Left lung (tissue), 10 donors: ENCODE results near the gene UCP2. TPM values are rescaled to one million over a fixed set of nuclear protein-coding genes. Genes with fewer than 3 reads are reported as not detected.

Source experiments
- ATAC-seq: fragments of 200-7000 bp; cut with Tn5 transposase; one replicate; pipeline ENCODE4 v1.9.1; 2020; ENCODE audit warnings: moderate library complexity
- DNase-seq, 4 donors: peaks; one replicate each; pipeline ENCODE4 v3.0.0-alpha.2; 2013 to 2020
- H3K27ac ChIP-seq, 2 donors: fragments of 200-600 bp; sonication (generic) in 1 of 2; one replicate each; pipeline versions ENCODE4 v1.5.0 to v1.8.0; 2020 to 2021
- H3K27me3 ChIP-seq, 2 donors: fragments of 200-600 bp; sonication (generic) in 1 of 2; one replicate each; pipeline versions ENCODE4 v1.5.0 to v1.8.0; 2020 to 2021
- H3K36me3 ChIP-seq, 2 donors: fragments of 200-600 bp; sonication (generic) in 1 of 2; one replicate each; pipeline versions ENCODE4 v1.5.0 to v1.8.0; 2020 to 2021
- H3K4me1 ChIP-seq, 2 donors: fragments of 200-600 bp; one replicate each; pipeline ENCODE4 v1.8.0; 2021
- H3K4me3 ChIP-seq, 2 donors: fragments of 200-600 bp; sonication (generic) in 1 of 2; one replicate each; pipeline versions ENCODE4 v1.5.0 to v1.8.0; 2020 to 2021; ENCODE audit warnings: mild to moderate bottlenecking in 1 of 2
- H3K9me3 ChIP-seq, 2 donors: fragments of 200-600 bp; sonication (generic) in 1 of 2; one replicate each; pipeline versions ENCODE4 v1.5.0 to v1.8.0; 2020 to 2021
- CTCF ChIP-seq, 2 donors: fragments of 200-600 bp; sonication (generic) in 1 of 2; IDR thresholded peaks; one replicate each; pipeline versions ENCODE4 v1.5.0 to v1.8.0; 2021; ENCODE audit warnings: antibody characterized with exemption in 2 of 2
- intact Hi-C, 2 donors: fragments of 100-400 bp; cut with DNase I; formaldehyde crosslinking; loops; one replicate each; pipeline versions ENCODE4 v1.11.2 to v1.14.2; 2022
- polyA plus RNA-seq, 6 donors: library from polyadenylated mRNA; unstranded; fragments of 120-200 nt; gene quantifications; one replicate each; pipeline ENCODE4 v1.2.1, GENCODE V29; 2013; ENCODE audit not compliant: insufficient read length in 6 of 6
- total RNA-seq, 2 donors: library from RNA; stranded (reverse); fragmentation: NEBNext Ultra II Directional; extraction: Animal tissue kit (Norgen Biotek cat#: 25700); gene quantifications; one replicate each; pipeline ENCODE4 v1.2.1, GENCODE V29; 2021
- donor health status: DM: no; HTN: yes; CAD: no.
- donor health status: DM: no; HTN: no; CAD: no.

The UCP2 gene
- total and polyA plus RNA-seq, 8 donors, result 35.3 to 142 (median 42.6) TPM

GRCh38 chr11:73983741-73984538, 1.3 kb upstream of the UCP2 start:
- Histone ChIP-seq H3K27ac (peak overlapping the region; percentile 88 to 99), H3K36me3 (peaks cover 0 to 17% of the 10 kb centered on the region in 2 donors), H3K9me3 (no peaks in the 10 kb centered on the region), H3K4me1 (peaks cover 9 to 52% of the 10 kb centered on the region in 2 donors), H3K4me3 (peak overlapping the region; percentile 47 to 68), H3K27me3 (no peaks in the 10 kb centered on the region)
- DNase-seq (no peak), ATAC-seq (no peak)
- intact Hi-C loops, result no loop called here
- no peak for TF ChIP-seq CTCF (IDR thresholded peaks at IDR 0.05)

GRCh38 chr11:73982990-73983740, 522 bp upstream of the UCP2 start:
- peak; percentile 91 for ATAC-seq
- intact Hi-C loops, result no loop called here

GRCh38 chr11:73981051-73981805, 1.4 kb downstream of the UCP2 start:
- TF ChIP-seq CTCF (IDR thresholded peaks at IDR 0.05), result no peak
- Histone ChIP-seq H3K4me3 (peak overlapping the region; percentile 47 to 68), H3K4me1 (peaks cover 9 to 78% of the 10 kb centered on the region in 2 donors), H3K36me3 (peaks cover 0 to 44% of the 10 kb centered on the region in 2 donors), H3K27me3 (no peaks in the 10 kb centered on the region), H3K27ac (peak overlapping the region; percentile 88 to 99), H3K9me3 (no peaks in the 10 kb centered on the region)
- DNase-seq, result no peak
- intact Hi-C loops, result no loop called here
- no peak for ATAC-seq

More at GRCh38 chr11:73982990-73983740, 522 bp upstream of the UCP2 start:
- peak overlapping the region; percentile 47 to 68 for H3K4me3 ChIP-seq
- no peak for TF ChIP-seq CTCF (IDR thresholded peaks at IDR 0.05)
- peaks cover 0 to 25% of the 10 kb centered on the region in 2 donors for H3K36me3 ChIP-seq
- H3K4me1 ChIP-seq, result peaks cover 9 to 60% of the 10 kb centered on the region in 2 donors
- peak overlapping the region; percentile 88 to 99 for H3K27ac ChIP-seq
- peak; percentile 84 to 98 (median 94) for DNase-seq
- H3K27me3 ChIP-seq, result no peaks in the 10 kb centered on the region
- no peaks in the 10 kb centered on the region for H3K9me3 ChIP-seq

- peak in 3 of 4 donors; percentile 48 to 76 (median 71) for DNase-seq
- H3K36me3 ChIP-seq, result peaks cover 0 to 54% of the 10 kb centered on the region in 2 donors
- H3K4me1 ChIP-seq, result peaks cover 9 to 79% of the 10 kb centered on the region in 2 donors
- H3K9me3 ChIP-seq, result no peaks in the 10 kb centered on the region
- peak overlapping the region in 1 of 2 donors; percentile 99 for H3K27ac ChIP-seq
- intact Hi-C loops, result no loop called here
- peak overlapping the region in 1 of 2 donors; percentile 68 for H3K4me3 ChIP-seq
- no peaks in the 10 kb centered on the region for H3K27me3 ChIP-seq
- TF ChIP-seq CTCF (IDR thresholded peaks at IDR 0.05), result no peak
- peak; percentile 6 for ATAC-seq
These were observed 2.4 kb downstream of the UCP2 start for GRCh38 chr11:73980001-73980961.
